Measurements from ENCODE around the gene XNDC1N.
"Not testable (repeated sequence)": the region's sequence is repeated elsewhere in the genome, so short reads cannot be mapped to it uniquely, and the experiment has no call there.

XNDC1N gene

GRCh38 chr11:71933141-71933933, 4.9 kb upstream of the XNDC1N start:
- no peak for DNase-seq (ENCODE audit: low read depth in 2 of 2)

GRCh38 chr11:71931245-71931602, 2.8 kb upstream of the XNDC1N start:
- DNase-seq (ENCODE audit: low read depth in 2 of 2) = no peak

GRCh38 chr11:71930556-71931244, 2.3 kb upstream of the XNDC1N start:
- DNase-seq (ENCODE audit: low read depth in 2 of 2) = no peak

GRCh38 chr11:71929491-71929890, 1.1 kb upstream of the XNDC1N start:
- no peak for DNase-seq (ENCODE audit: low read depth in 2 of 2)

GRCh38 chr11:71928737-71929443, 496 bp upstream of the XNDC1N start, which contains the start of gene RNF121:
TSS of gene RNF121 (plus strand) at chr11:71929046. CDS start at chr11:71929062, 16 bp downstream.
- peak; percentile 98 for DNase-seq (ENCODE audit: low read depth in 2 of 2)

- no peak for DNase-seq (ENCODE audit: low read depth in 2 of 2)
Measured at GRCh38 chr11:71917646-71918140, 10.7 kb downstream of the XNDC1N start.

GRCh38 chr11:71914617-71915189, 13.7 kb downstream of the XNDC1N start:
- DNase-seq (ENCODE audit: low read depth in 2 of 2) = no peak

- no peak for DNase-seq (ENCODE audit: low read depth in 2 of 2)
Measured at GRCh38 chr11:71913756-71914526, 14.5 kb downstream of the XNDC1N start.

GRCh38 chr11:71911986-71912340, 16.4 kb downstream of the XNDC1N start:
- DNase-seq (ENCODE audit: low read depth in 2 of 2) = not testable (repeated sequence)

GRCh38 chr11:71911321-71911985, 16.9 kb downstream of the XNDC1N start:
- DNase-seq (ENCODE audit: low read depth in 2 of 2) = peak; percentile 52 to 70

GRCh38 chr11:71910775-71911174, 17.6 kb downstream of the XNDC1N start:
- not testable (repeated sequence) for DNase-seq (ENCODE audit: low read depth in 2 of 2)

GRCh38 chr11:71908218-71908617, 20.2 kb downstream of the XNDC1N start:
- DNase-seq (ENCODE audit: low read depth in 2 of 2) = no peak

- DNase-seq (ENCODE audit: low read depth in 2 of 2) = not testable (repeated sequence)
Measured at GRCh38 chr11:71901137-71901536, 27.3 kb downstream of the XNDC1N start.

GRCh38 chr11:71895961-71896360, 32.4 kb downstream of the XNDC1N start:
- DNase-seq (ENCODE audit: low read depth in 2 of 2) = no peak

GRCh38 chr11:71889181-71889872, 39.1 kb downstream of the XNDC1N start:
- not testable (repeated sequence) for DNase-seq (ENCODE audit: low read depth in 2 of 2)

GRCh38 chr11:71888335-71889010, 39.9 kb downstream of the XNDC1N start:
- DNase-seq (ENCODE audit: low read depth in 2 of 2) = not testable (repeated sequence)

- DNase-seq (ENCODE audit: low read depth in 2 of 2) = not testable (repeated sequence)
Measured at GRCh38 chr11:71885806-71886205, 42.6 kb downstream of the XNDC1N start.

Measured in activated CD4-positive, alpha-beta T cell treated with anti-CD3 and anti-CD28 coated beads for 24 hours (primary cell).